Activated T-cell treated with anti-CD3 and anti-CD28 coated beads for 24 hours (primary cell): ENCODE measurements around the gene FRY.

Source experiments
- DNase-seq: peaks from one replicate; pipeline ENCODE4 v3.0.0-alpha.2; 2020; ENCODE audit warnings: low read depth

FRY gene

DNA sequence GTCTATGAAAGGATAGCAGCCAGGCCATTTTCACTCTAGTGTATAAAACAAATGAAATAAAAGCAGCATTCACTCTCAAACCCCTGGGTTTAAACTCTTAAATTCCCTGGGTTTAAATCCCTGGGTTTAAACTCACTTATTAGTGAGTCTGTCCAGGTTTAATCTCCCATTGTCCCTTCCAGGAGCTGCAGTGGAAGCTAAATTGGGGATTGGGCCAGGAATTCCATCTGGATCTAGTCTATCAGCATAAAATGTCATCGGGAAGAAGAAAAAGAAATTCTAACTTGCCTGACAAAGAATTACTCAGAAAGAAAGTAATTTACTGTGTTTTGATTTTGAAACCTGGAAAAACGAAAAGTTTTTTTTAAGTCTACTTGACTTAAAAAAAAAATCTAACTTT lies 54.8 kb downstream of the FRY start:
- no peak for DNase-seq

- no peak for DNase-seq
Measured at GRCh38 chr13:32086791-32087441, 55.3 kb downstream of the FRY start.

DNA sequence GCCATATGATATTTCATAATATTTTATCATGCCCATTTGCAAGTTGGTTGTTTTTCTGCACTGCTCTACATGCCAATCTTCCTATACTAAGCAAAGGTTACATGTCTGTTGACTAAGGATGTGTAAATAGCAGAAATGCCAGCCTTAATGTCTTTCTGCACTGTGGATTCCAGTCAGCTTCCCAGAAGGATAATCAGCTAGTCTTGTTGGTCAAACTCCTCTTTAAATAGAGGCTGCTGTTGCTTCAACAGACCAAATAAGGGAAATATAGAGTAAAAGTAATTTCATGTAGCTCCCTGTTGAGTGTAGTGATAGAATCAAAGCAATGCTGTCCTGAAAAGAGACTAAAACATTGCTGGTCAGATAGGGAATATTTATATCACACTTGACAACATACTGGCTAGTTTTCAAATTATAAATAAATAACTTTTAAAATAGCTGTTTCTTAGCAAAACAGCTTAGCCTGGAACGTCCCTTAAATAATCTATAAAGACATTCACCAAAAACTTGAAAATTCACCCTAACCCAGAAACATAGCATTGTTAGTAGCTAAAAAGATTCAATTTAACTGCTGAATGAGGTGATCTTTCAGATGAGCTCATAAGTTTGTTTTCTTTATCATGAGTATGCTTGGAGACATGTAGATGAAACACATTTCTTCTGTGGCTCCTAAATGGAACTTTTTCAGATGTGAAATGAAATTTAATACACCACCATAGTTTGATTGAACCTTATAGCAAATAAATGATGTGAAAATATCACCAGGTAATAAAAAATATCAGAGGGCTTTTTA lies 56.6 kb downstream of the FRY start:
- DNase-seq, result no peak

DNA sequence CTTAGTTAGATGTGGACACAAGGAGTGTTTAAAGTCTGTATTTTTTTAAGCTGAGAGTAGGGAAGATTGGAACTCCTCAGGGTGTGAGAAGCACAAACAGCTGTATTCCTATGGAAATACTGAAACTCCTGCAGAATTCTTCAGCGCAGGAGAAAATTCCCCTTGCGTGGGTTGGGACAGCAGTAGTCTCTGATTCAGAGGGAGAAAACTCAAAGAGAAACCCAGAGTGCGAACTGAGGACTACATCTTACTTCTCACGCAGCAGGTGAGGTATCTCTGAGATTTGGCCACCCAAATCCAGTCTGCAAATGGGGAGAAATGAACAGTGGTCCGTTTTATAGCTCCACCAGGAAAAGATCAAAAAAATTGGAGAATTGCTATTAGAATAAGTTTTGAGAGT lies 60.9 kb downstream of the FRY start:
- no peak for DNase-seq

GRCh38 chr13:32093006-32093405 lies 61.4 kb downstream of the FRY start:
- DNase-seq, result no peak

GRCh38 chr13:32098272-32098671 lies 66.7 kb downstream of the FRY start:
- no peak for DNase-seq

DNA sequence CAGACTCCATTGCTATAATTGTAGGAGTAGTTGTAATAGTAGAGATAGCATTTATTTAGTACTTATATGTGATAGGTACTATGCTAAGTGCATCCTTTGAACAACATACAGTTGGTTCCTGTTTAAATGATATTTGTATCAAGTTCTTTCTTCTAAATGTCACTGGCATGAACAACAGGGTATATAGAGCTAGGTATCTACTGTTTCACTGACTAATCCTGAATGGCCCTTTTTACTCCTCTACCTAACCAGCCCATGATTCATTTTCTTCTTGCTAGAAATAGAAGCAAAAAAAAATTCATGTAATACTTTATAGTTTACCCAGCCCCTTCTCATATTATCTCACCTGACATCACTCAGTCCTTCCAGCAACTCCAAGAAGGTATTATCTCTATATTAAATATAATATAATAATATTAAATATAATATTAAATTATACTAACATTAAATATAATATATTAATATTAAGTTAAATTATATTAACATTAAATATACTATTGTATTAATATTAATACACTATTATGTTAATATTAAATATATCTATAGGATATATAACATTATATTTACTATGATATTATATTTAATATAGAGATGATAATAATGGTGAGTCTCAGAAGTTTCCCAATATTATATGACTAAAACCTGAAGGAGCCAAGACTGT lies 74.2 kb downstream of the FRY start:
- DNase-seq, result no peak

DNA sequence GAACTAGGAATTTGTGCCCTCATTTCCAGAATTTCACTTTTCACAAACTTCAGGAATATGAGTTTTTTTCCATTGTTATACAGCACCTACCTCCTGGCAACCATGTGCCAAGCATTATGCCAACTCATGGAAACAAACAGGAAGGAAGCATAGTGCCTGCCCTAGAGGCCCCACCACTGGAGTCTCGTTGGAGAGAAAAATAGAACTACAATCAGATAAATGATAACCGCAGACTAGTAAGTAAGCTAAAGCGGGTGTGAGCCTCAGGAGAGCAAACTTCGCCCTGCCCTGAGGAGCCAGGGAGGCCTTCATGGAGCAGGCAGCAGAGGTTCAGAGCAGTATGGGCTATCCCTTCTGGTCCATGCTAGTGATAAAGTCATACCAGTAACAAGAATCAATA lies 75.9 kb downstream of the FRY start:
- DNase-seq, result no peak

- DNase-seq, result no peak
Measured at GRCh38 chr13:32107973-32108372, 76.4 kb downstream of the FRY start.

- no peak for DNase-seq
Measured at GRCh38 chr13:32113532-32113931, 82.0 kb downstream of the FRY start.

DNA sequence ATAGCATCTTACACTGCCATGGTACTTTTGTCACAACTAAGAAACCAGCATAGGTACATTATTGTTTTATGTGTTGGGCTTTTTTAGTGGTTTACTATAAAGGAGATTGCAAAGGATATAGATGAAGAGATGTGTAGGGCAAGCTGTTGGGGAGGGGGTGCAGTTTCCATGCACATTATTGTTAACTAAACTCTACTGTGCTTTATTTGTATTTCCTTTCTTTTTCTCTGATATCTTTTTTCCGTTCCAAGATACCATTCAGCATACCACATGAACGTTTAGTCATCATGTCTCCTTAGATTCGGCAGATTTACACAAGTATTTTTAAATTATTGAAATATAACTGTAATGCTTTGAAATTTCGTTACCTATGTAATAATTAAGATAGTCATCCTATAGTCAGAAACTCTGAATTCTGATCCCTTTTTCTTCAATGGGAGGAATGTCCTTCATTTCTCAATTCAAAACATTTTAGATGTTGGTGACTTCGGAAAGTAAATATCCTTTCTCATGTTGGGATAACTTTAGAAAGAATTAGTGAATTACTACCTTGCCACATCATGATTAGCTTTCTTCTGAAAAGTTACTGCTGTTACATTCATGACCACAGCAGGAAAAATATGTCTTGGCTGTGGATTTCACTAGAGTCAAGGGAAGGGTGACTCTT lies 82.8 kb downstream of the FRY start:
- no peak for DNase-seq

DNA sequence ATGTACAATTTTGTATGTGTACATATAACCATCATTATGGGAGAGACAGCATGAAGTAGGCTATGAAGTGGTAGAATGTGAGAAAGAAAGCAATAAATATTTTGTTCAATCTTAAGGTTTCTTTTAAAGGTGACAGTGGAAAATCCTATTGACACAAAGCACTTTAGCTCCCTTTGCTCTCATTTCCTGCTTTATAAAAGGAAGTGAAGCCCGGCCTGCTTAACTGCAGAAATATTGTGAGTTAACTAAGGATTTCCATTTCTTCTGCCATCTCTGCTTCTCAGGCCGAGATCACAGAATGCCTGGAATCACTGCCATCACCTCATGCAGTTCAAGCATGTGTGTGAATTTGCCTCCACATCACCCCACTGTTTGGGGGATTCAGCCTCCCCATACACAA lies 83.5 kb downstream of the FRY start:
- no peak for DNase-seq

- no peak for DNase-seq
Measured at GRCh38 chr13:32116210-32116609, 84.6 kb downstream of the FRY start.

GRCh38 chr13:32117001-32117400 lies 85.4 kb downstream of the FRY start:
- no peak for DNase-seq

DNA sequence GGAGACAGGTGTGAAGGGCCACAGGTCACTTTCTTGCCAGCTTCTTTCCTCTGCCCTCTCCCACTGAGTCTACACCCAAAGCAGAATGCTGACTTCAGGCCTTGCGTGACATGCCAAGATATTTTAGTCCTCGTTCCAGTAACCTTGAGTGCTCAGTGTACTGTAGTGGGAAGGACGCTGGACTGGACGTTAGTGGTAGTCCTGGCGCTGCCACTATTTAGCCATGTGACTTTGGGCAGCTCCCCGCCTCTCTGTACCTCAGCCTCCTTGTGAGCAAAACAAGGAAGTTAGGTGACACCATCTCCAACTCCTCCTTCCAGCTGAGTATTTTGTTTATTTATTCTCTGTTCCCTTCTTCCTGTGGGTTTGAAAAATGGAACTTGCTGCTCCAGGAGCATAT lies 86.1 kb downstream of the FRY start:
- no peak for DNase-seq

- DNase-seq, result no peak
Measured at GRCh38 chr13:32121316-32121715, 89.7 kb downstream of the FRY start.

GRCh38 chr13:32124743-32125142 lies 93.2 kb downstream of the FRY start:
- DNase-seq, result no peak

DNA sequence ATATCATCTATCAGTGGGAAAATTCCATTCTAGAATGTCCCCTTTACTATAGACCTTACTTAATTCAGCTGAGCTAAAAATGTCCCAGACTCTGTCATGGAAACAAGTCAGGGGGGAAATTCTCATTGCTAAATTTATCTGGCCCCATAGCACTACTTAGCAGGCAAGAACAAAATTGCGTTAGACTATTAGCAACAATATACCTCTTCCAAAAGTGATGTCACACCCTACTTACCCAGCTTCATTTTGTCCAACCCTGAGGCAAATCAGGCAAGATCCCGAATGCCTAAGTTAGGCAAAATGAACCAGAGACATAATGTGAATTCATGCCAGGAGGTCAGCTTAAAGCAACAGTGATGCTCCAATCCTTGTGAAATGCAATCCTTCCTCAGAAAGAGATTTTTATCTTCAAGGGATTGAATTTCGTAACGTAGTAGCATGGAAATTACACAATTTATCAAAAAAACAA lies 93.7 kb downstream of the FRY start:
- no peak for DNase-seq

DNA sequence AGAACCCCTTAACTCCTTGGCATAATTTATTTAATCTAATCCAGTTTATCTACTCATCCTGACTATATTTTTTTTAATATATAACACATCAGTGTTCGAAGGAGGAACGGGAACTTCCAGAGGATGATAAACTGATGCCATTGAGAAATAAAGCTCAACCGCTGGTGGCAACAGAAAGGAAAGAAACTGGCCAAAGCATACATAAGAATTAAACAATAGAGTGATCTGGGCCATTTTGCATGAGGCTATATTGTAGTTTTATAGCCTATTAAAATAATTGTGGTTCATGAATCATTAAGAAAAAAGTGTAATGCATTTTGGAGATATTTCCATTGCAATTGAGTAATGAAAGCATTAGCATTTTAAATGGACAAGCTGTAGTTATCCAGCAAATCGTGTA lies 94.2 kb downstream of the FRY start:
- DNase-seq, result no peak

GRCh38 chr13:32126278-32126677 lies 94.7 kb downstream of the FRY start:
- no peak for DNase-seq

DNA sequence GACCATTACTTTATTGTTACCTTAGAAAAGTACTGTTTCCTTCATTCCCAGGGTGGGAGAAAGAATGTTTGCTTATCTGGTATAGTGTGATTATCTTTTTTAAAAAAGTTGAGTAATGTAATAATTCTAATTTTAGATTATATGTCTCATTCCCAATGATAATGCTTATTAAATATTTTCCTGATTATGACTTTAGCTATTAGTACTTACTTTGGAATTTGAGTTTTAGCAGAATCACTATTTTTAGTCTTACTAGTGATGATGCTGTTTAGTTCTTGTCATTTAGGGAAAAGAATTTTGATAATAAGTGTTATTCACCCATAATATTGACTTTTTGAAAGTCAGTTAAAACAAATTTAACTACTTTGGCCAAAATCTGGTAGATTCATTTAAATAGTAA lies 95.2 kb downstream of the FRY start:
- no peak for DNase-seq

- DNase-seq, result no peak
Measured at GRCh38 chr13:32127691-32128090, 96.1 kb downstream of the FRY start.
